ELF-1 (cell line): ENCODE data around the gene RHBDL2.
"Not testable (repeated sequence)": the region's sequence is repeated elsewhere in the genome, so short reads cannot be mapped to it uniquely, and the experiment has no call there.

Experiments
- DNase-seq: peaks from one replicate; pipeline ENCODE4 v3.0.0-alpha.2; 2016; ENCODE audit warnings: low read depth, low spot score

The RHBDL2 gene

GRCh38 chr1:38938722-38939260 is 2.8 kb downstream of the RHBDL2 start:
- no peak for DNase-seq

DNA sequence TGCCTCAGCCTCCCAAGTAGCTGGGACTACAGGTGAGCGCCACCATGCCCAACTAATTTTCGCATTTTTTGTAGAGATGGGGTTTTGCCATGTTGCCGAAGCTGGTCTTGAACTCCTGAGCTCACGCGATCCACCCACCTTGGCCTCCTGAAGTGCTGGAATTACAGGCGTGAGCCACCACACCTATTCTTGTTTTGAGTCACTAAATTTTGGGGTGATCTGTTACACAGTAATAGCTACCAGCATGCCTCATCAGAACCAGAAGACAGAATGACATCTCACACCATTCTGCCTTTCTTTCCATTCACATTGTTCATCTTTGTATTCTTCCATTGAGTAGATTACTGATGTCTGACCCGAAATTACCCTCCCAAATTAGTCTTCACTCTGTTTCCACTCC is 9.1 kb downstream of the RHBDL2 start:
- DNase-seq, result no peak

DNA sequence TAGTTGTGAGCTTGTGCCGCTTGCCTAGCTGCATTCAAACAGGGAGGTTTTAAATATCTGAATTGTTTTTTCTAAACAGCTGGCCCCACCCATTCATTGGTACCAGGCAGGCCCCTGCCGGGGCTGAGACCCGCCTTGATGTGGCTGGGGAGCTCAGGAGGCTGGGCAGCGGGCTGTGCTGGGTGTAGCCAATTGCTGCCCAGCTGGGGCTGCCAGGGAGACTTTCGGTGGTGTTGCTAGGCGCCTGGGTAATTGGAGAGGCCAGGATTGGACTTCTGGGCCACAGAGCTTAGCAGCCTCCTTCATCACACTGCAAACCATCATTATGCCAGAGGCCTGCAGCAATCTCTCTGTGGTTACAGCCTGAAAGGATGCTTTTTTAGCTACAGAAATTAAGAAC is 12.2 kb downstream of the RHBDL2 start:
- no peak for DNase-seq

- DNase-seq, result no peak
Observed at GRCh38 chr1:38929054-38929453, 12.6 kb downstream of the RHBDL2 start.

- DNase-seq, result no peak
Observed at GRCh38 chr1:38926091-38926490, 15.5 kb downstream of the RHBDL2 start.

DNA sequence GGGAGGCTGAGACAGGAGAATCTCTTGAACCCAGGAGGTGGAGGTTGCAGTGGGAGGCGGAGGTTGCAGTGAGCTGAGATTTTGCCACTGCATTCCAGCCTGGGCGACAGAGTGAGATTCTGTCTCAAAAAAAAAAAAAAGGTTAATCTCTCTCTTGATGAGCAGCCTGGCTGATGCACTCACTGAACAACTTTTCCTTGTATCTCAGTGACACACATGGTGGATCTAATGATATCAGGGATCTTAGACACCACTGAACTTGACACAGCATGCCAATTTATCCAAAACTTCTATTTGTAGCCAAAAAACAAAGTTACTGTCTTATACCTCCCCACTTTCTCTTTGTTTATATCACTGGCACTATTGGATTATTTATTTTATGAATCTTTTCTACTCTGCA is 16.2 kb downstream of the RHBDL2 start:
- DNase-seq, result no peak

GRCh38 chr1:38923607-38924006 is 18.0 kb downstream of the RHBDL2 start:
- DNase-seq, result no peak

DNA sequence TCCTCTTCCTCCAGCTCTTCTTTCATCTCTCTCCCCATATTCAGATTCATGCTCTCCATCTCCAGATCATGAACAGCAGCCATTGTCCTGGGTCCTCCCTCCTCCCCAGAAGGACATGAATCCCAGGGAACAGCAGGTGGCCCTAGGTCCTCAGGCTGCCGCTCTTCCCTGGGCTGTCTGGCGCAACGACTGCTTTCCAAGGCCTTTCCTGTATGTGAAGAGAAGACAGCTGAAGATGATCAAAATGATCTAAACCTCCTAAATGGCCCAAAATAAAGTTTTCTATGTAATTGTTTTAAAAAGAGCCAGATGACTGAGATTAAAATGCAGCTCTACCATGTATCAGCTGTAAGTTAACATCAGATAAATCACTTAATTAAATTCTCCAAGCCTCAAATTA is 22.5 kb downstream of the RHBDL2 start:
- DNase-seq, result peak; percentile 16

GRCh38 chr1:38918568-38918967 is 23.1 kb downstream of the RHBDL2 start:
- no peak for DNase-seq

DNA sequence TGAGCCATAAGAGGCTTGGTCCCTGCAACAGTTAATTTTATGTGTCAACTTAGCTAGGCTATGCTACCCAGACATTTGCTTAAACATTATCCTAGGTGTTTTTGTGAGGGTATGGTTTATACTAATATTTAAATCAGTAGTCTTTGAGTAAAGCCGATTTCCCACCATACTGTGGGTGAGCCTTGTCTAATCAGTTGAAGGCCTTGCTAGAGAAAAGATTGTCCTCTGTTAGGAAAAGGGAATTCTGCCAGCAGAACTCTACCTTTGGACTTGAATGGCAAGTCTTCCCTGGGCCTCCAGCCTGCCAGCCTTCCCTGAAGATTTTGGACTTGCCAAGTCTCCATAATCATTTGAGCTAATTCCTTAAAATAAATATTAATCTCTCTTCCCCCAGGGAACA is 23.9 kb downstream of the RHBDL2 start:
- no peak for DNase-seq

DNA sequence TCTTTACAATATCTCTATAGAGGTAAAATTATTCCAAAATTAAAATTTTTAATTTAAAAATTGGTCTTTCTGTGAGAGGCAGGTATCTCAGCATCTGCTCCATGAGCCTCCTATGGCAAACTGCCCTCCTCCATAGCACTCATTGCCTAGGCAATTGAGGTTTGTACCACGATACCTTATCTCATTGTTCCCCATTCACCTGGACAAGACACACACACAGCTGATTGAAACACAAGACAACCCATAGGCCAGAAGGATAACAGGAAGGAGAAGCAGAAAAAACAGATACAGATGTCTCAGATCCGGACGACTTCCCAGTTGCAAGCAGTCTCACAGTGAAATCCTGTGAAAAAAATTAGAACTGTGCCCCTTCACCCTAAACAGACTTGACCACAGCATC is 24.3 kb downstream of the RHBDL2 start:
- DNase-seq, result no peak

DNA sequence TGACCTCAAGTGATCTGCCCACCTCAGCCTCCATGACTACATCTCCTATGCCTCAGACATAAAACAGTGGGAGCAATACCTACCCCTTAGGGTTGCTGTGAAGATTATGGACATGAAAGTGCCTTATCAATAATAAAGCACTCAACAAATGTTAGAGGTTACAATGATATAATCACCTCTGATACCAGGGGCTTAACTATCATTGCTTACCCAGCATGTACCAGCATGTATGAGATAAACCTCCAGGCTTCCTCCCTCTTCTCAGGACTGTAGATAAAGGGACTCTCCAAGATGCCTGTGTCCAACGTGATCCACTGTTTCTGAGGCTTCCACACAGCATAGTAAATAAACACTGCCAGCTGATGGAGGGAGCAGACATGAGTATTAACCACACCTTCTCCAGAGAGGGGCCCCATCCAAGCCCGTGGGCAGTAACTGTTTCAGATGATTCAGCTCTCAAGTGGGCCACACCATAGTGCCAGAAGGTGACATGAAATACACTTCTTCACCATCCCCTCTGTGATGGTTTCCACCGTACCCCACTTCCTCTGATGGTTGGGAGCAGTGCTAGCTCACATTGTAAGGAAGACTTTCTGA is 26.2 kb downstream of the RHBDL2 start:
- no peak for DNase-seq

GRCh38 chr1:38914908-38915307 is 26.7 kb downstream of the RHBDL2 start:
- DNase-seq, result not testable (repeated sequence)

GRCh38 chr1:38908821-38909220 is 32.8 kb downstream of the RHBDL2 start:
- no peak for DNase-seq

DNA sequence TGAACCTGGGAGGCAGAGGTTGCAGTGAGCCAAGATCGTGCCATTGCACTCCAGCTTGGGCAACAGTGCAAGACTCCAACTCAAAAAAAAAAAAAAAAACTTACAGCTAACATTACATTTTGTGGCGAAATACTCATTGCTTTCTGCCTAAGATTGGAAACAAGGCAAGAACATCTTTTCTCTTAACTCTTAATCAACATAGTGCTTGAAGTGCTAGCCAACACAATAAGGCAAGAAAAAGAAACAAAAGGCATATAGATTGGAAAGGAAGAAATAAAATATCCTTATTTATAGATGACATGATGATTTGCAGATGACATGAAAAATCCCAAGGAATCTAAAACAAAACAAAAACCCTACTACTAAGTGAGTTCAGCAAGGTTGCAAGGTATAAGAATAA is 35.6 kb downstream of the RHBDL2 start:
- no peak for DNase-seq

GRCh38 chr1:38899560-38899959 is 42.1 kb downstream of the RHBDL2 start:
- no peak for DNase-seq

- no peak for DNase-seq
Observed at GRCh38 chr1:38898653-38899230, 42.9 kb downstream of the RHBDL2 start.

DNA sequence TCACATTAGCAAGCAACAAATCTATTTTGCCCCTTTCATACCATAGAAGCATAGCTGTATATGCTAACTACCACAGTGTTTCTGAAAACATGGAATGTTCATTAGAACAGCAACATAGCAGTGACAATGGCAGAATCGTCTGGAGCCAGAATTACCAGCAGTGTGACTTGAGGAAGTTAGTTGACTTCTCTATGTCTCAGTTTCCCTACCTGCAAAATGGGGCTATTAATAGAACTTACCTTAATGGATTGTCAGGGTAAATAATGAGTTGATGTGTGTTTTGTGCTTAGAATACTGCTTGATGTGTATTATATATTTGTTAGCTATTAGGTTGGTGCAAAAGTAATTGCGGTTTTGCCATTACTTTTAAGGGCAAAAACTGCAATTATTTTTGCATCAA is 45.5 kb downstream of the RHBDL2 start:
- no peak for DNase-seq

GRCh38 chr1:38892976-38893375 is 48.7 kb downstream of the RHBDL2 start:
- no peak for DNase-seq

- DNase-seq, result peak; percentile 51
Observed at GRCh38 chr1:38891753-38892152, 49.9 kb downstream of the RHBDL2 start.

GRCh38 chr1:38889589-38889988 is 52.0 kb downstream of the RHBDL2 start:
- no peak for DNase-seq

- no peak for DNase-seq
Observed at GRCh38 chr1:38888423-38889333, 53.0 kb downstream of the RHBDL2 start.

GRCh38 chr1:38885092-38885491 is 56.5 kb downstream of the RHBDL2 start:
- DNase-seq, result no peak
